ENCODE data around the gene UXS1.

DNA sequence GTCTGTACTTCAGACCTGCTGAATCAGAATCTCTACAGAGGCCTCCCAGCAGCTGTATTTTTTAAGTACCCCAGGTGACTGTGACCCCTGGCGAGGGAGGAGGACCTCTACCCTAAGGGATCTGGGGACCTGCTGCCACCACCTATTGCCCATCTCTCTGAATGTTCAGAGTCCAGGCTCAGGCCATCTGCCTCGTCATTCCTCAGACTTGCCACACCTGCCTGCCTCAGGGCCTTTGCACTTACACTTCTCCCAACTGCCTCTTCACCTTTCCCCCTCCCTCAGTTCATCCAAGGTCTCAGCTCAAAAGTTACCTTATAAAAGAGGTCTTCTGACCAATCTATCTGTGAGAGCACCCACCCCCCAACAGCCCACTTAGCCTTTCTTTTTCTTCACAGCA lies 21.5 kb downstream of the UXS1 start:
- TF ChIP-seq, protein P1, sequence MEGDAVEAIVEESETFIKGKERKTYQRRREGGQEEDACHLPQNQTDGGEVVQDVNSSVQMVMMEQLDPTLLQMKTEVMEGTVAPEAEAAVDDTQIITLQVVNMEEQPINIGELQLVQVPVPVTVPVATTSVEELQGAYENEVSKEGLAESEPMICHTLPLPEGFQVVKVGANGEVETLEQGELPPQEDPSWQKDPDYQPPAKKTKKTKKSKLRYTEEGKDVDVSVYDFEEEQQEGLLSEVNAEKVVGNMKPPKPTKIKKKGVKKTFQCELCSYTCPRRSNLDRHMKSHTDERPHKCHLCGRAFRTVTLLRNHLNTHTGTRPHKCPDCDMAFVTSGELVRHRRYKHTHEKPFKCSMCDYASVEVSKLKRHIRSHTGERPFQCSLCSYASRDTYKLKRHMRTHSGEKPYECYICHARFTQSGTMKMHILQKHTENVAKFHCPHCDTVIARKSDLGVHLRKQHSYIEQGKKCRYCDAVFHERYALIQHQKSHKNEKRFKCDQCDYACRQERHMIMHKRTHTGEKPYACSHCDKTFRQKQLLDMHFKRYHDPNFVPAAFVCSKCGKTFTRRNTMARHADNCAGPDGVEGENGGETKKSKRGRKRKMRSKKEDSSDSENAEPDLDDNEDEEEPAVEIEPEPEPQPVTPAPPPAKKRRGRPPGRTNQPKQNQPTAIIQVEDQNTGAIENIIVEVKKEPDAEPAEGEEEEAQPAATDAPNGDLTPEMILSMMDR (IDR thresholded peaks at IDR 0.05; ENCODE audit: poor library complexity, severe bottlenecking) = no peak
- TF ChIP-seq POLR2AphosphoS5 (IDR thresholded peaks at IDR 0.05) = no peak
